SIG-M5 treated with dmso at 0.1 percent for 504 hours (cell line): Measurements from ENCODE around the gene RABEP1.

Source experiments
- DNase-seq: peaks from one replicate; lab custom pipeline; 2025; ENCODE audit not compliant: unreplicated experiment; lab: John Stamatoyannopoulos, UW

Gene RABEP1

GRCh38 chr17:5269241-5269960 is 12.7 kb upstream of the RABEP1 start:
- no peak for DNase-seq

DNA sequence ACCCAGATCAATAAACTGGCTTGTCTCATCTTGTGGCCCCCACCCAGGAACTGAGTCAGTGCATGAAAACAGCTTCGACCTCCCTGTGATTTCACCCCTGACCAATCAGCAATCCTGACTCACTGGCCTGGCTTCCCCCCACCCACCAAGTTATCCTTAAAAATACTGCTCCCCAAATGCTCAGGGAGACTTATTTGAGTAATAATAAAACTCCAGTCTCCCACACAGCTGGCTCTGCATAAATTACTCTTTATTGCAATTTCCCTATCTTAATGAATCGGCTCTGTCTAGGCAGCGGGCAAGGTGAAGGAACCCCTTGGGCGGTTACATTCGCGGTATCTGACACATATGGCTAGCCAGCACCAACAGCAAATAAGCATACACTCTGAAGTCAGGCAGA is 9.8 kb upstream of the RABEP1 start:
- DNase-seq, result no peak

GRCh38 chr17:5282642-5283217 is 646 bp downstream of the RABEP1 start:
- no peak for DNase-seq

DNA sequence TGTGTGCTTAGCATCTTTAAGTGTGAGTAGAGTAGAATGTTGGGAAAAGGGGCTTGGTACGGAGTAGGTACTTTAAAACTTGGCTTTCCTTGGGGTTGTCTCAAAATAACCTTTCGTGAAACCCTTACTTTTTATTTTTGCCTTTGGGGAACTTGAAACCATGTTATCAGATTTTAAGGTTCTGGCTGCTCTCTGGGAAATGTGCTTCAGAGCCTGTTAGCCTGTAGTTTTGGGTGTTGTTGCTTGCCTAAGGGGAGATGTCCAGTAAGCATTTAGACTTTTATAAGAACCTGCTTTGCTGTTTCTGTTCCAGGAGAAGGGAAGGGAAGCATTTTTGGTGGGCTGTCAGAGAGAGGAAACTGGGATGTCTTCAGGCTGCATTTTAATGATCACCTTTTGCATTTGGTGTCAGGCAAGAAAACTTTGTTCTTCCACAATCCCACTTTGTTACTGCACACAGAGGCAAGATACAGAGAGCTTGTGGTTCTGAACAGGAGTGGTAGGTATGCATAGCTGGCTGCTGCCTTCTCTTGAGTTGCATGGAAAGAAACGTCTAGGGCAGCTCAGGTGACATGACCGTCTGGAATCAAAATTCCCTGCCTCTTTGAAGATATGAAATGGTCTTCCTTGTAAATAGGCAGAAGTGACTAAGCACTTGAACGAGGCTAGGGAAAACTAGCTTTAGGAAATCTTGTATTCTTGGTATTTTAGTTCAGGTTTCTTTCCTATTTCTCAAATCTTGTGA is 1.7 kb downstream of the RABEP1 start:
- peak; percentile 30 for DNase-seq

DNA sequence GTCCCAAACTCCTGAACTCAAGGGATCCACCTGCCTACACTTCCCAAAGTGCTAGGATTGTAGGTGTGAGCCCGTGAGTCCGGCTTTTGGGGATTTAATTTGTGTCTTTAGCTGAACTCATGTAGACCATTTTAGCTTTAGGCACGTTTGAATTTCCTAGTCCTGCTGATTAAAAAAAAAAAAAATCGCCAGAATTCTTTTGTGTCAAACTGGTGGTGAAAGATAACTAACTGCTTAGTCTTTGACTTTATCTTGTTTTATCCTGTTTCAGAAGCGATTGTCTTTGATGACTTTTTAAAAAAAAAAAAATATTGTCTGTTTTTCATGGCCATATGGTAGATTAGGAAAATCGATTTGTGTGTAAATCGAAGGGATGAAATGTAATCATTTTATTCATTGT is 2.6 kb downstream of the RABEP1 start:
- no peak for DNase-seq

DNA sequence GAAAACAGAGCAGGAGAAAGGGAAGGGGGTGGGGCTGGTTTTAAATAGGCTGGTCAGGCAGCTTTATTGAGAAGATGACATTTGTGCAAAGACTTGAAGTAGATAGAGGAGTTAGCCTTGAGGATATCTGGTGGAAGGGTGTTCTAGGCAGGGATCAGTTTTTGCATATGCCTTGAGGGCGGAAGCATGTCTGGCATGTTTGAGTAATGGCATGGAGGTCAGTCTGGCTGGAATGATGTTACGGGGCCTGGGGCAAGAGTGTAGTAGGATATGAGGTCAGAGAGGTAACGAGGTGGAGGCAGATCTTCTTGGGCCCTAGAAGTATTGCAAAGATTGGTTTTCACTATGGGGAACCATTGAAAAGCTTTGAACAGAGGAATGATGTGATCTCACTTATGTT is 4.8 kb downstream of the RABEP1 start:
- no peak for DNase-seq

DNA sequence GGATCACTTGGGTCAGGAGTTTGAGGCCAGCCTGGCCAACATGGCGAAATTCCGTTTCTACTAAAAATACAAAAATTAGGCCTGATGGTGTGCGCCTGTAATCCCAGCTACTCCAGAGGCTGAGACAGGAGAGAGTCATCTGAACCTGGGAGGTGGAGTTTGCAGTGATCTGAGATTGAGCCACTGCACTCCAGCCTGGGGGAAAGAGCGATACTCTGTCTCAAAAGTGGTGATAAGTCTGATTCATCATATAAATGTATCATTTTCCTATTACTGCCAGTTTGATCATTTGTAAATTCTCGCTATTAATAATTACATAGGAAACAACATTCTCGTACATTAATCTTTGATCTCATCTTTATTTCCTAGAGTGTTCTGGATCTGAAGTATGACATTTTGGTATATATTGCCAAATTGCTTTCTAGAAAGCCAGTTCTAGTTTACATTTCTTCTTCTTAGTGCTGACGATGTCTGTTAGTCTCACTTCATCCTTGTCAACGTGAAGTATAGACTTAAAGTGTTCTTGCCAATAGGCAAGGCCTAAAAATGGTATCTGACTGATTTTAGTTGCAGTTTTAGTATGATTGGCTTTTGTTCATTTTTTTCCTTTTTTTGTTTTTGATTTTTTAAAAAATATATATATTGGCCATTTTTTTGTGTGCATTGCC is 9.7 kb downstream of the RABEP1 start:
- no peak for DNase-seq

- DNase-seq, result no peak
Observed at GRCh38 chr17:5297245-5297644, 15.2 kb downstream of the RABEP1 start.

DNA sequence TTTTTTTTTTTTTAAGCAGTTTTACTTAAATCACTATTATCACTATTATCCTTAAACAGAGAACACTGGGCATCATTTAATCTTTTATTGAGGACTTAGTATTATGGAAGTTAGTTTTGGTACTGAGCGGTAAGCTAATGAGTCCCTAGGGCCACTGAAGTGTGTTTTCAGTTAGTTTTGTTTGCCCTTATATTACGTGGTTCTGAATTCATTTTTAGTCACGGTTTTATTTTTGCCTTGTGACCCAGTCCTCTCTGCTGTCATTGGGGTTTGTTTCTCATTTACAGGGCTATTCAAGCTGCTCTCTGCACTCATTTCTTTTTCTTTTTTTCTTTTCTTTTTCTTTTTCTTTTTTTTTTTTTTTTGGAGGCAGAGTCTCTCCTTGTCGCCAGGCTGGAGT is 17.3 kb downstream of the RABEP1 start:
- no peak for DNase-seq

- DNase-seq, result no peak
Observed at GRCh38 chr17:5304636-5305035, 22.6 kb downstream of the RABEP1 start.

GRCh38 chr17:5309851-5310250 is 27.8 kb downstream of the RABEP1 start:
- DNase-seq, result no peak

DNA sequence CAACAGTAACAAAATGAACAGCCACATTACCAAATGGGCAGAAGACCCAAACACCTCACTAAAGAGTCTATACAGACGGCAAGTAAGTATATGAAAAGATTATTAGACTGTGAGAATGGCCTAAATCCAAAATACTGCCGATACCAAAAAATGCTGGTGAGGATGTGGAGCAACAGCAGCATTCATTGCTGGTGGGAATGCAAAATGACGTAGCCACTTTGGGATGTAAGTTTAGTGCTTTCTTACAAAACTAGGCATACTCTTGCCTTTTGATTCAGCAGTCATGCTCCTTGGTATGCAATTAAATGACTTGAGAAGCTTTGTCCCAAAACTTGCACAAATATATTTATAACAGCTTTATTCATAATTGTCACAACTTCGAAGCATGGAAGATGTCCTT is 43.8 kb downstream of the RABEP1 start:
- no peak for DNase-seq

DNA sequence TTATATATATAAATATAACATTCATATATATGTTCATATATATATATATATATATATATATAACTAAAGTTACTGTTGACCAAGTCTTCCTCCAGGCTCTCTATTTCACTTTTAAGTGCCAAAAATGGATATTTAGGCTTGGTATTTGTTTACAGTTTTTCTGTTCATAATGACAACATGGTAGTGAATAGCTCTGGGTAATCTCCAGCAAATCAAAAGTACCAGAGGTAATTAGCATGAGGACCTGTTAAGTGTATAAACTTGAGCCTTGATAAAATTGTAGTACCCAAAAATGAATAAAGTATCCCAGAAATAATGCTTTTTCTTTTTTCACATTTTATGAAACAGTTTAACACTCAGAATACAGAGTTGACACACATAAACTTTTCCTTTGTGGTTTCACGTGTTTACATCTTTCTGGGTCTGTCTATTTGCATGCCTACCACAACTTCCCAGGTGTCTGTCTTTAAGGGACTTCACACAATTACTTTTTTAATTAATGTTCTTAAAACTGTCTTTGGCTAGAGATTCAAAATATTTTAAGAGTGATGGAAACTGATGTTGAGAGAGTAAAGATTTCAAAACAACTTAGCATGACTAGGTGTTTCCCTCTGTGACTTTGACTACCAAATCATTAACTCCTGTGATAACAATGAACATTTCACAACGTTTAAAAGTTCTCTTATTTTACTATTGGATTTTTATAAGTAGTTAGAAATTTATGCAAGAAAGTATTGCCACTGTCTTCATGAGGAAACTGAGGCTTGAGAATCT is 47.9 kb downstream of the RABEP1 start:
- no peak for DNase-seq

DNA sequence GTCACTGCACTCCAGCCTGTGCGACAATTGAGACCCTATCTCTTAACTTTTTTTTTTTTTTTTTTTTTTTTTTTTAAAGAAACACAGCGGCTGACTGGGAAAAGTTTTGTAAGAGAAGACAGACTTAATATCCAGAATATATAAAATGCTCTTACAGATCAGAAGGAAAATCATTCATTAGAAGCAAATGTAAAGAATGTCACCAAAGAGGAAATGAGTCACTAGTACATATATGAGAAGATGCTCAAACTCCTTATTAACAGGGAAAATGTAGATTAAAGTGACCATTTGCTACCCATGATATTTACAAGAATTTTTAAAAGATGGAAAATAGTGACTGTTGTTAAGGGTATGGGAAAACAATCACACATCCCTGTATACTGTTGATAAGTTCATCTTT is 48.9 kb downstream of the RABEP1 start:
- DNase-seq, result no peak

DNA sequence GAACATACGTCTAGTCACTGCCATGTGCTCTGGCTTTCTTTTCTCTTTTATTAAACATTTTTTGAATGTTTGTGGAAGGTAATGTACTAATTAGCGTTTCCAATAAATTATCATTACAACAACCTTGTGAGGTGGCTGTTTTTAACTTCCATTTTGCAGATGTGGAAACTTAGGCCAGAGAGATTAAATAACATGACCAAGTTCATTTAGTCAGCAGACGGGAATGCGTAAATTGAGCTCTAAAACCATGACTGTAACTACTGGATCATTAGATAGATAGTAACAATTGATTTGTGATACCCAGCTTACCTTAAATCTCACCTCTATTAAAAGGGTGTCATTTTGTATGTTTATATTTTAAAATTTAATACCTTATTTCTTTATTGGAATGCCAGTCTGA is 49.4 kb downstream of the RABEP1 start:
- DNase-seq, result no peak

DNA sequence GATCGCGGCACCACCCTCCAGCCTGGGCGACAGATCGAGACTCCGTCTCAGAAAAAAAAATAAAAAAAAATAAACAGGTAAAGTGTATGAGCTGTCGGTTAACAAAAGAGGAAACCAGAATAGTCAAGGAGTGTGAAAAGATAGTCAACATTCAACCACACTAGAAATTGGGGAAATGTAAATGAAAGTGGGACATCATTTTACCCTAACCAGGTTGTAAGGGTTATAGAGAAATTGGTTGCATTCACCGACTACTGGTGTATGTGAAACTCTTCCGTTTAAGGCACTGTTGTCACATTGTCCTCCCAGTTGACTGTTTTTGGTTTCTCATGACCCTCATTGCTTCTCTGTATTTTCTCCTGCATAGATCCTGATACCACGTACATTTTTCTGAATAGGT is 62.8 kb downstream of the RABEP1 start:
- DNase-seq, result no peak

DNA sequence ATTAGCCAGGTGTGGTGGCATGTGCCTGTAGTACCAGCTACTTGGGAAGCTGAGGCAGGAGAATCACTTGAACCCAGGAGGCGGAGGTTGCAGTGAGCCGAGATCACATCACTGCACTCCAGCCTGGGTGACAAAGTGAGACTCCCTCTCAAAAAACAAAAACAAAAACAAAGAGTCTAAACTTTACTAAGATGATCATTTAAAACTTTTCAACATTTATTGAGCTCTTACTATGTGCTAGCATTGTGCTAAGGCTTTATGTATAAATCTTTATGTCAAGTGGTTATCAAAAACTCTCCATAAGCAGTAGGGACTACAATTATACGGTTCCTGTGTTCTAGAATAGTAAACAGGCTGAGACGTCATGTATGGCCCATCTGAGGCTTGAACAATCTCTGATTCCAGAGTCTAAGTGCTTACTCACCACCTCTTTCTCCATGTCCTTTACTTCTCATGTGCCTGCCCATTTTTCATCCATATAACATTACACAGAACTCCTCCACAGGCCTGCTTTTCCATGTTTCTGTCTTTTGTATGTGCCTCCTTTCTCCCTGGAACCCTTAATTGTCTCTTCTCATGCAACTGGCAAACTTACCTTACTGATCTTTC is 70.7 kb downstream of the RABEP1 start:
- DNase-seq, result no peak

DNA sequence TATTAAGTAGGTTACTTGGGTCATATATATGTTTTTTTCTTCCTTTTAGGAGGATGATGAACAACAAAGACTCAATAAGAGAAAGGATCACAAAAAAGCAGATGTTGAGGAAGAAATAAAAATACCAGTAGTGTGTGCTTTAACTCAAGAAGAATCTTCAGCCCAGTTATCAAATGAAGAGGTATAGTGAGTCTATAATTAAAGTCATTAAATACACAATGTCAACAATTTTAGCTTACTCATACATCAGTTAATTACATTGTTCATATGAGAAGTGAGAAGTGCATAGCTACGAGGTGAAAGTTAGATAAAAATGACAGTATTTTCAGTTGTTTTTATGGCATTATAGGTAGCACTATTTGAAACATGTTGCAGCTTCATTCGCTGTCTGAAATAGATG is 72.2 kb downstream of the RABEP1 start:
- DNase-seq, result no peak

GRCh38 chr17:5354886-5355415 is 72.9 kb downstream of the RABEP1 start:
- DNase-seq, result no peak

- no peak for DNase-seq
Observed at GRCh38 chr17:5355421-5356129, 73.5 kb downstream of the RABEP1 start.
